ENCODE data around the gene SGSH.
"Not testable (repeated sequence)": the region's sequence is repeated elsewhere in the genome, so short reads cannot be mapped to it uniquely, and the experiment has no call there.

The SGSH gene

DNA sequence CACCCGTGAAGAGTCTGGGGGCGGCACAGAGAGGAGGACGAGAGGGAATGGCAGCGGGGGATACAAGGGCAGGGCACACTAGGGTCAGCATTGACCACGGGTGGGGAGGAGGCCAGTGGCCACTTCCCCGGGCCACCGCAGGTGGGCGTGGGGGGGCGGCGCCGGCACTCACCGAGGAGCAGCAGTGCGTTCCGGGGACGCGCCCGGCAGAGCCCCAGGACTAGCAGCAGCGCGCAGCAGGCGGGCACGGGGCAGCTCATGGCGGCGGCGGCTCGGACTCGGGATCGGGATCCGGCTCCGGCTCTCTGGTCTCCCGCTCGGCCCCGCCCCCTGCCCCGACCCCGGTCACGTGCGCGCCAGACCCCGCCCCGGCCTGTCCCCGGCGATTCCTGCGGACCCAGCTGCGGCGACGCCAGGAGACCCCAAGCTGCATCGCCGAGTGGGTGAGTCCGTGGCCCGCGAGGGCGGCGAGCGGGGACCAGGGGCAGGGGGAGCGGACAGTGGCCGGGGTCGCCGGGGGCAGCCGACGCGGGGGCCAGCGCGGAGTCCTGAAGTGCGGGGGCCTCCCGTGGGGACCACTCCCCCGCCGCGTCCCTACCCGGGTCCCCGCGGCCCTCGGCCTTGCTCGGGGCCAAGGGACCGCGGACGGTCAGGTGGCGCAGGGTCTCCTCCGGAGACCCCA lies at the start of gene SGSH, which contains the start of gene SLC26A11:
SGSH (minus strand) TSS at position 280 of the 682 bp plus-strand sequence; CDS start at position 260, 20 bp downstream.
SLC26A11 (plus strand) TSS at position 374 of the 682 bp plus-strand sequence. CDS start 1,134 bp downstream, outside the sequence.
- peak in 50 of 56 donors; percentile 7 to 79 (median 46) for DNase-seq

DNA sequence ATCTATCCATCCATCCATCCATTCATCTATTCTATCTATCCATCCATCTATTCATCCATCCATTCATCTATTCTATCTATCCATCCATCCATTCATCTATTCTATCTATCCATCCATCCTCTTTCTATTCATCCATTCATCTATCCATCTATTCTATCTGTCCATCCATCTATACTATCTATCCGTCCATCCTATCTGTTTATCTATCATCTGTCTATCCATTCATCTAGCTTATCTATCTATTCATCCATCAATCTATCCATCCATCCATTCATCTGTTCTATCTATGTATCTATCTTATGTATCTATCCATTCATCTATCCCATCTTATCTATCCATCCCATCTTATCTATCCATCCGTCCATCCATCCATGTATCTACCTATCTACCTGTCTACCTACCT lies 49.3 kb upstream of the SGSH start:
- DNase-seq, result no peak

DNA sequence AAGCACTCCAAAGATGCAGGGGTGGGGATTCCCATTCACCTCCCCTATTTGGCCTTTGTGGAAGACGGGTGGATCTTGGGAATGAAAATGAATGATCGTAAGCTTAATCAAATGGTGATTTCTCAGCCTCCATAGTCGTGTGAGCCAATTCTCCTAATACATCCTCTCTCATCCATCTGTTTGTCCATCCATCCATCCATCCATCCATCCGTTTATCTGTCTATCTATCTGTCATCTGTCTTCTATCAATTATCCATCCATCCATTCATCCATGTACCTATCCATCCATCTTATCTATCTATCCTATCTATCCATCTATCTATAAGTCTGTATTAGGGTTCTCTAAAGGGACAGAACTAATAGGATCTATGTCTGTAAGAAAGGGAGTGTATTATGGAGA lies 48.3 kb upstream of the SGSH start:
- DNase-seq, result no peak

DNA sequence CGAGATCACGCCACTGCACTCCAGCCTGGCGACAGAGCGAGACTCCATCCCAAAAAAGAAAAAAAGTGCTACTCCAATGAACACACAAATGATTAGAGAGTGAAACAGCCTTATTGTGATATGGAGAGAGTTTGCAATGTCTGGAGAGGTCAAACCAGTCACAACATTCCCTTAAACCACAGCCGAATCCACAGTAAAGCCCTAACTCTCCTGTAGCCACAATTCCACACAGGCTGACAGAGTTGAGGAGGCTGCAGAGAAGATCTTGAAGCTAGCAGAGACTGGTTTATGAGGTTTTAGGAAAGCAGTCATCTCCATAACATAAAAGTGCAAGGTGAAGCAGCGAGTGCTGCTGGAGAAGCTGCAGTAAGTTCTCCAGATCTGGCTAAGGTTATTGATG lies 47.3 kb upstream of the SGSH start:
- no peak for DNase-seq

DNA sequence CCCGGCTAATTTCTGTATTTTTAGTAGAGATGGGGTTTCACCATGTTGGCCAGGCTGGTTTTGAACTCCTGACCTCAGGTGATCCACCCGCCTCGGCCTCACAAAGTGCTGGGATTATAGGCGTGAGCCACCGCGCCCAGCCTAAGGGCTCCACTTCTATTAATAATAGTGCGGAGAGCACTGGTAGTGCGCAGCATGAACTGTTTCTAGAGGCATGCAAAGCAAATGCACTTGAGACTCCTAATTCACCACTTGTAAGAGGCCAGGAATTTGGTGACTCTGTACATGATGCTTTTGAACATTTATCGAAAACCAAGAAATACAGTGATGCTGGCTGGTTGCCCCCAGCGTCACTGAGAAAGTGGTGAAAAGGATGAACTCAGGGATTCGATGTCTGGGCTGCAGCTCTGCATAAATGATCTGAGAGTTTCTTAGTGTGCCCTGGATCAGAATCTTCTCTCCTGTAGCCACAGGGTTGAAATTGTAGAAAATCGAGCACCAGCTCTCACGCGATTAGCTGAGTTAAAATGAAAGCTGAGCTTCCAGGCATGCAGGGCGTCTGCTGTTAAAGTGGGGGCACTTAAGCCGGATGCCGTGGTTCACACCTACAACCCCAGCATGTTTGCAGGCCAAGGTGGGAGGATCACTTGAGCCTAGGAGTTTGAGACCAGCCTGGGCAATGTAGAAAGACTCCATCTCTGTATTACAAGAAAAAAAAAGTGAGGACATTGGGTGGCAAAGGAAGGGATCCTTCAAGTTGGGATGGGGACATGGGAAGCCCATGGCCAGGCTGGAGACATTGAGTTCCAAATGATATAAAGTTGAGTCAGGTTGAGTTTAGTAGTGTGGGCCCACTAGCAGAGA lies 45.3 kb upstream of the SGSH start:
- no peak for DNase-seq

DNA sequence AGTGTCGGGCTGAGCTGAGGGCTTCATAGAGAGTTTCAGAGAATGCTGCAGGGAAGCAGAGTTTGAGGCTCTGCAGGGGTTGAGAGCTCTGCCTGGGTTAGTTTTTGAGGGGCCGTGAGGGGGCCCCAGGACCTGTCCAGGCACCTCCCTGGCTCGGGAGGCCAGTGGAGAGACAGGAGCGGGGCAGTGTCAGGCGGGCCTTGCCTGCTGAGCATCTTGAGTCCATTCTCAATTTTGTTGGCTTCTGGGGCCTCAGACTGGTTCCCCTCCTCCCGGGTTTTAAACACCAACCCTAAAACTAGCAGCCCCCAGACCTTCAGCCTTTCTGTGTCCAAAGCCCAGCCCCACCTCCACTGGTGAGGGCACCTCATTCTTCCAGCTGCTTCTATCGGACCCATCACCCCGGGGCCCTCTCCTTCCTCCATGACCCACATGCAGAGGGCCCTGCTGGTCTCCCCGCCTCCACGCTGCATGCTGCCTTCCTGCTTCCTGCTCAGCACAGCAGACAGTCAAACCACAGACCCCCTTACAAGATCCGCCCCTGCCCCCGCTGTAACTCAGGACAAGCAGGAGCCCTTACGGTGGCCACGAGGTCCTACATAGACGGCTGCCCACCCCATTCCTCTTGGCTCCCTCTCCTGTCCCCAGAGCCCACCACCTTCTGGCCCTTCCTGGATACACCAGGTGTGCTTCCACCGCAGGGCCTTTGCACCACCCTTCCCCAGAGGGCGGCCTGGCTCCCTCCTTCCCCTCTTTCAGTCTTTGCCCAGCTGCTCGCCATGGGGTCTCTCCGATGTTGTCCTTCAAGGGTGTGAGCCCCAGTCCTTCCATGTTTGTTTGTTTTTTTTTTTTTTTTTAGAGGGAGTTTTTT lies 44.3 kb upstream of the SGSH start:
- no peak for DNase-seq

DNA sequence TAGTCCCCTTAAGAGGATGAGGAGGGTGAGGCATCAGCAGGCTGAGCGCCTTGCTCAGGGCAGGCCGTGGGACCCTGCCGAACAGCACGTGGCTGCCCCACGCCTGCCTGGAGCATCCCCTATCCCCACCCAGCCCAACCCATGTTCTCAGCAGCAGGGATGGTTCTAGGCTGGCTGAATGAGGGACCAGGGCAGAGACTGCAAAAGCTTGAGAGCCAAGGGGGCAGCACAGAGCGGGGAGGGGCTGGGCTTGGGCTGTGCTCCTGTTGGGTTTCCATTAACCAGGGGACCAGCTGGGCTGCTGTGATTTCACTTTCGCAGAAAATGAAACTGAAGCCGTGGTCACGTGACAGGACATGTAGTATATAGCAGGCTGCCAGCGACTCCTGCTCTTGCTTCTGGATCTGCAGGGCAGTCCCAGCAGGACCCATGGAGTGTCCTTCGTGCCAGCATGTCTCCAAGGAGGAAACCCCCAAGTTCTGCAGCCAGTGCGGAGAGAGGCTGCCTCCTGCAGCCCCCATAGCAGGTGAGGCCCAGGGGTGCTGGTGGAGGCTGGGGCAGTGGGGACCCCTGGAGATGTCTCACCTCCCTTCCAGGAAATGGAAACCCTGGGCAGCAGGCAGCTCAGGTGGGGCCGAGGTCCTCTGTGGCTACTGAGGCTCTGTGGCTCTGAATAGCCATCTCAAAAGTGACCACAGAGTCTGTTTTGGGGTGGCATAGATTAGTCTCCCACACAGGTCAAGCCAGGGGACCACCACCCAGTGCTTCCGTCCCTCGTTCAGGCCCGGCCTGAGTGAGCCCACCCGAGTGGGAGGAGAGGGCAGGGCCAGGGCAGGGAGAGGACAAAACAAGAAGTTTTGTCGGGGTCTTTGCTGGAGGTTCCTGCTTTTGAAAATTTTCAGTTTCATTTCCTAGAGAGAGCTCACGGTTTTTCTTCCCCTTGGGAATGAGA lies 43.4 kb upstream of the SGSH start:
- DNase-seq, result peak in 19 of 56 donors; percentile 3 to 46 (median 21)

DNA sequence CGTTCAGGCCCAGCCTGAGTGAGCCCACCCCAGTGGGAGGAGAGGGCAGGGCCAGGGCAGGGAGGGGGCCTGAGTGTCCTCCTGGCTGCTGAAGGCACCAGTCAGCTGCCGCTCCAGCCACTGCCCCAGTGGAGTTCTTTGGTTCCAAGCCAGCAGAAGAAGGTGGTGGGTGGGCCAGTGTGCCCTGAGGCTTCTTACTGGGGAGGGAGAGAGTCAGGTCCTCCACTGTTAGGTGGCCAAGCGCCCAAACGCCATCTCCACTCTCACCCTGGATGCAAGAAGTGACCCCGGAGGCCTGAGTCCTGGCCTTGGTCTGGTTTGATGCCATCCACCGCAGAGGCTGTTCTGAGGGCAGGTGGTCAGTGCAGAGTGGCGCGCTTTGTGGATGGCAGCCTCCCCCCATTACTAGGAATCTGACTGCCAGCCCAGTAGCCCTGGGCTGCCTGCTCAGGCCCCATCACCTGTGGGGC lies 42.7 kb upstream of the SGSH start:
- peak in 1 of 56 donors; percentile 8 for DNase-seq

DNA sequence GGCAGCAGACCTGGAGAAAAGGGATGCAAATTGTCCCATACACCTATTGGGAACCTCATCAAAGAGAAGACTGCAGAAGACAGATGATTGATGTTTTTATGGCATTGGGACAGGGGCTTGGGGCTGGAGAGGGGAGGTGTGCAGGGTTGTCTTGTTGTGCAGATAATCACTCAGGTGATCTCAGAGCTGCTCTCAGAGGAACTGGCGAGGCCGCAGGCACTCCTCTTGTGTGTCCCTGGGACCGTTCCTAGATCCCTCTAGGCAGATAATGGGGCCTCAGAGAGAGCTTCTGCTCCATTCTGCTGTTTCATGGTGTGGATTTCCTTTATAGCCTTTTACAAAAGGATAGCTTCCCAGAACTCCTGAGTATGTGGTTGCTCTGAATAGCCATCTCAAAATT lies 42.2 kb upstream of the SGSH start:
- DNase-seq, result no peak

DNA sequence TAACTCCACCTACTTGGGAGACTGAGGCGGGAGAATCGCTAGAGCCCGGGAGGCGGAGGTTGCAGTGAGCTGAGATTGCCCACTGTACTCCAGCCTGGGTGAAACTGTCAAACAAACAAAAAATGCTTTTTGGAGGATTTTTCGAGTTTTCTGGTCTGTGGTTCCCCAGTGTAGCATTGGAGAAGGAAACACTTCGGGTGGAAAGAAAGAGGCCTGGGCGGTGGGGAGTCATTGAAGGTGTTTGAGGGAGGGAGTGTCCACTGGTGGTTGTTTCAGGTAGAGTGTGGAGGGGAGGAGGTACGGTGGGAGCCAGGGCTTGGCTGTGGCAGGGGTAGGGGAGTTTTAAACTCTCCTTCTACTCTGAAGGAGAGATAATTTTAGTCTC lies 41.8 kb upstream of the SGSH start:
- no peak for DNase-seq

DNA sequence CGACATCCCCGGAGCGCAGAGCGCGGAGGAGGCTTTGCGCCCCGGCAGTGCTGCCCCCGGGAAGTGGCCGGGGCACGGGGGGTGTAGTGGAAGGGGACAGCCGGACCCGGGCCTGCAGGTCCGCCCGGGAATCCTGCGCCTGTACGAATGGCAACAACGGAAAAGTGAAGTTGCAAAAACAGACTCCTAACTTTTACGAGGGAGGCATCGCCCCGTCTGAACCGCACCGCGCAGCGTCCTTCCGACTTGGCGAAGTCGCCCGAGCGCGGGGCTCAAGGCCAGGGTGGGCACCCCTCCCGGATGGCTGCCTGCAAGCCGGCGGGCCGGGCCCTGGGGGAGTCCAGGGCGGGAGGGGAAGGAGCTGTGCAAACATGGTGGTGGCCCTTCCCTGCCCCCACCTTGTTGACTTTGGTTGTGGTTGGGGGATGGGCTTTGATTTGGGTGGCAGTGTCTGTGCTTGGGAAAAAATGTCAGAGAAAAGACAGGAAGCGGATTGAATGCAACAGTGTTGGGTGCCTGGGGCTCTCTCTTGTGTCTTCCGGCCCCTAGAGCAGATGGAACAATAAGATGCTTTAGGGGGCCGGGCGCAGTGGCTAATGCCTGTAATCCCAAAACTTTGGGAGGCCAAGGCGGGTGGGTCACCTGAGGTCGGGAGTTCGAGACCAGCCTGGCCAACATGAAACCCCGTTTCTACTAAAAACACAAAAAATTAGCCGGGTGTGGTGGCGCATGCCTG lies 41.2 kb upstream of the SGSH start:
- DNase-seq, result peak in 25 of 56 donors; percentile 17 to 61 (median 38)

DNA sequence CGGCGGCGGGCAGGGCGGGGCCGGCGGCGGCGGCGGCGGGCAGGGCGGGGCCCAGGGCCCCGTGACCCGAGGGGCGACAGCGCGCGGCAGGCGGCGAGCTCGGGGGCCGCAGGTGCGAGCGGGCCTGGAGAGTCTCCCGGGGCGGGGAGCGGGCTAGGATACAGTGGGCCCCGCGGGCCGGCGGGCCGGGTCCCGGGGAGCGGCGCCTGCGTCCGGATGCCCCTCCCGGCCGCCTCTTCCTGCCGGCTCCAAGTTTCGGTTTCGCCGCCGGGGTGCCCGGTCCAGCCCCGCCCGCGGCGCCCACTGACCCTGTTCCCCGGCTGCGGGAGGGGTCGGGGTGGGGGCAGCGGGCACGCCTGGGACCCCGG lies 40.6 kb upstream of the SGSH start, which contains the start of gene RNF213:
RNF213 (plus strand) TSS at position 62 of the 368 bp plus-strand sequence. CDS start 2,830 bp downstream, outside the sequence.
- peak in 17 of 56 donors; percentile 23 to 61 (median 39) for DNase-seq

DNA sequence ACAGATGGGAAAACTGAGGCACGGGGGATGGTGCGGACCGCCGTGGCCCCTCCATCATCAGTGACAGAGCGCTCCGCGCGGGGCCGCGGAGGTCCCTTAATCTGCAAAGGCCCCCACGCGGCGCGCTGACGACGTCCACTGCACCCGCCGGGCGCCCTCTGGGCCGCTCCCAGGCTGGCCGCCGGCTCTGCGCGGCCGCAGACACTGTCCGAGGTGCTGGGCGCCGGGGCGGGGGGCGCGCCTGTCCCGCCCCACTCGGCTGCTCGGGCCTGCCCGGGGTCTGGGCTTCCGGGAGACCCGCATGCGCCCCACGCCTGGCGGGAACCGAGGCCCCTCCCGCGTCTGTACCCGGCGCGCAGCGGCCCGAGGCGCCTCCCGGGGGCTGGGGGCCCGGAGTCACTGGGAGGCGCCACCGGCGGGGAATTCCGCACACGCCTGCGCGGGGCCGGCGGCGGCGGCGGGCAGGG lies 40.0 kb upstream of the SGSH start:
- peak in 38 of 56 donors; percentile 6 to 73 (median 42) for DNase-seq

DNA sequence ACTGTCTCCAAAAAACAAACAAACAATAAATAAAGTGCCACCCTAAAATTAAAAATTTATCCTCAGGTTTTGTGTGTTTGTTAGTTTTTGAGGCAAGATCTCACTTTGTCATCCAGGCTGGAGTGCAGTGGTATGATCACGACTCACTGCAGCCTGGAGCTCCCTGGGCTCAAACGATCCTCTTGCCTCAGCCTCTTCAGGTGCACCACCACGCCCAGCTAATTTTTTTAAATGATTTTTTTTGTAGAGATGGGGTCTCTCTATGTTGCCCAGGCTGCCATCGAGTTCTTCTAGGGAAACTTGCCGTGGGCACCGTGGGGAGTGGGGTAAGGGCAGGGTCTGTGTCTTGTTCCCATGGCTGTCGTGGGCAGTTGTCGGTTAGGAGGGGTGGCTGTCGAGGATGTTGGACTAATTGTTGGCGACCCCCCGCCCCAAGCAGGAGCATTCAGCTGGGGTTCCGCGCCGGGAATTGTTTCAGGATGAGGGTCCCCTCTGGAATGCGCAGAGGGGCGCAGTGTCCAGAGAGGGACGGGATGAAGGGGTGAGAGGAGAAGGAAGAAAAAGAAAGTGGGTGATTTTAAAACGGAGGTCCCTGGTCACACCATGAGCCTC lies 39.4 kb upstream of the SGSH start:
- DNase-seq, result no peak

DNA sequence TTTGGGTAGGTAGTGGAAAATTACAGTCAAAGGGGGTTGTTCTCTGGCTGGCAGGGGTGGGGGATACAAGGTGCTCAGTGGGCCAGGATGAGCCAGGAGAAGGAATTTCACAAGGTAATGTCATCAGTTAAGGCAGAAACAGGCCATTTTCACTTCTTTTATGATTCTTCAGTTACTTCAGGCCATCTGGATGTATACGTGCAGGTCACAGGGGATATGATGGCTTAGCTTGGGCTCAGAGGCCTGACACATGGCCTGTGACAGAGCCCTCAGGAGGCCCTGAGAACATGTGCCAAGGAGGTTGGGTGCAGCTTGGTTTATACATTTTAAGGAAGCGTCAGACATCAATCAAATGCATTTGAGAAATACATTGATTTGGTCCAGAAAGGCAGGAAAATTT lies 38.2 kb upstream of the SGSH start:
- not testable (repeated sequence) for DNase-seq

DNA sequence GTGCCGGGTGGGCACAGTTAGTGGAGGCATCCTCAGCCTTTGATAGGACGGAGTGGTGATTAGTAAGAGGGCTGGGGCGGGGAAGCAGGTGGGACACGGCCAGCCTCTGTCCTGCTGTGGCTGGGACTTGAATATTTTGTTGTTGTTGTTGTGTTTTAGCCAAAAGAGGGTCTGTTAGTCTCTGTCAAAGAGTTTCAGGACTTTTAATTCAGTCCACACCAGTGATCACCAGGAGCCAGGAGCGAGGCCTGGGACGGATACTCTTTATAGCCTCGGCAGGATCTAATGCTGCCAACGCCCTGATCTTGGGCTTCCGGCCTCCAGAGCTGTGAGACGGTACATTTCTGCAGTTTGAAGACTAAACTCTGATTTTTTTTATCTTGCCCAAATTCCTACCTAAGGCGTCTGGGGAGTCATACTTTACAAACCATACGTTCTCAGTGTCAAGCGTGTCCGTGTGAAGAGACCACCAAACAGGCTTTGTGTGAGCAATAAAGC lies 37.6 kb upstream of the SGSH start:
- DNase-seq, result no peak

DNA sequence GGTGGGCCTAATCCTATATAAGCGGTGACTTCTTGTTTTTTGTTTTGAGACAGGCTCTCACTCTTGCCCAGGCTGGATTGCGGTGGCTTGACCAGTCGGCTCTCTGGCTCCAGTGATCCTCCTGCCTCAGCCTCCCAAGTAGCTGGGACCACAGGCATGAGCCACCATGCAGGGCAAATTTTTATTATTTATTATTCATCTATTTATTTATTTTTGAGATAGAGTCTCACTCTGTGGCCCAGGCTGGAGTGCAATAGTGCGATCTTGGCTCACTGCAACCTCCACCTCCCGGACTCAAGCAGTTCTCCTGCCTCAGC lies 35.9 kb upstream of the SGSH start:
- DNase-seq, result no peak

DNA sequence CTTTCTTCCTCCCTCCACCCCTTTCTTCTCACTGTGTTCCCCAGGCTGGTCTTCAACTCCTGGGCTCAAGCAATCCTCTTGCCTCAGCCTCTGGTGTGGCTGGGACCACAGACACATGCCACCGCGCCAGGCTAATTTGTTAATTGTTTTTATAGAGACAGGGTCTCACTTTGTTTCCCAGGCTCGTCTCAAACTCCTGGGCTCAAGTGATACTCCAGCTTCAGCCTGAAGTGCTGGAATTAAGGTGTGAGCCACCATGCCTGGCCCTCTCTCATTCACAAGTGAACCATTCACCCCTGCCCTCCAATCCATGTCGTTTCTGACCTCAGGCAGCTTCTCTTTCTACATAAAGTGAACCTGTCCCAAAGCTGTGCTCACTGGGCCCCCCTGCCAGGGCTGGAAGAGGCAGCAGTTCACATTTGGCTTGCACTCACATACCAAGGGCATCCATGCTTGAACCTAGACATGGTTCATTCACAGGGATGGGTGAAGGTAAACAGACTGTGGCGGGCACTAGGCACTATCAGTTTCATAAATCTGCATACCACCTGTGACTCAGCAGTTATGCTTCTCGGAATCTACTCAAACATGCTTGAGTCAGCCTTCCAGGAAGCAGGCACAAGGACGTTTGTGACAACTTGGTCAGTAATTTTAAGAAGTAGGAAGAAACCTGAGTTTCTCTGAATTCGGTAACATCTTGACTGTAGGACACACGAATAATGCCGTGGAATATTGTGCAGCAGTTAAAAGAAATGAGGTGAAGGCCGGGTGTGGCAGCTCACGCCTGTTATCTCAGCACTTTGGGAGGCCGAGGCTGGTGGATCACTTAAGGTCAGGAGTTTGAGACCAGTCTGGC lies 34.5 kb upstream of the SGSH start:
- no peak for DNase-seq

Measured in amygdala (tissue), 56 donors.